SK-MEL-5 (cell line): ENCODE measurements around the gene ZNF140. TPM values are rescaled to one million over a fixed set of nuclear protein-coding genes. Genes with fewer than 3 reads are reported as not detected.

Experiments used
- DNase-seq: peaks from one replicate; pipeline ENCODE4 v3.0.0-alpha.2; 2016; ENCODE audit warnings: low read depth, low spot score
- in situ Hi-C: cut with HindIII; loops from 2 replicates; pipeline ENCODE4 v1.10.0; 2016; ENCODE audit warnings: low sequenced_read_pairs, high pct_unique_total_duplicates, low pct_unique_long_range_greater_than_20kb
- total RNA-seq: library from RNA; depleted of rRNA; stranded (reverse); fragments of >200 nt; shearing (Covaris generic); gene quantifications from 2 replicates; pipeline ENCODE4 v1.2.3, GENCODE V29; 2014; rRNA removed

Gene ZNF140
- total RNA-seq, 1 experiment from 2014 or later = 24.8 TPM

GRCh38 chr12:133120385-133121191 is 39.9 kb downstream of the ZNF140 start:
- in situ Hi-C loops = no loop called here
- no peak for DNase-seq

DNA sequence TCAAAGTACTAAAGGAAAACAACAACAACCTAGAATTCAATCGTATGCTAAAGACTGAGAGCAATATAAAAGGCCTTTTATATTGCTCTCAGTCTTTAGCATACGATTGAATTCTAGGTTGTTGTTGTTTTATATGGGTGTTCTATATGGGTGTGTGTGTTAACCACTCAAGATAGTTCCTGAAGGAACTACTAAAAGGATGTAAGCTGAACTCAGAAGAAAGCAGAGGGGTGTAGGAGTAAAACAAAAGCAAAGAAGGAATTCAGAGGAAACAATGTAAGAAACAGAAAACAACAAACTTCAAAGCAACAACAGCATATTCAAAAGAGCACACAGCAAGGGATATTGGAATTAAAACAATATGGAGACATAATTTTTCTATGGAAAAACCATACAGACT is 44.0 kb downstream of the ZNF140 start:
- in situ Hi-C loops = no loop called here
- DNase-seq = no peak

DNA sequence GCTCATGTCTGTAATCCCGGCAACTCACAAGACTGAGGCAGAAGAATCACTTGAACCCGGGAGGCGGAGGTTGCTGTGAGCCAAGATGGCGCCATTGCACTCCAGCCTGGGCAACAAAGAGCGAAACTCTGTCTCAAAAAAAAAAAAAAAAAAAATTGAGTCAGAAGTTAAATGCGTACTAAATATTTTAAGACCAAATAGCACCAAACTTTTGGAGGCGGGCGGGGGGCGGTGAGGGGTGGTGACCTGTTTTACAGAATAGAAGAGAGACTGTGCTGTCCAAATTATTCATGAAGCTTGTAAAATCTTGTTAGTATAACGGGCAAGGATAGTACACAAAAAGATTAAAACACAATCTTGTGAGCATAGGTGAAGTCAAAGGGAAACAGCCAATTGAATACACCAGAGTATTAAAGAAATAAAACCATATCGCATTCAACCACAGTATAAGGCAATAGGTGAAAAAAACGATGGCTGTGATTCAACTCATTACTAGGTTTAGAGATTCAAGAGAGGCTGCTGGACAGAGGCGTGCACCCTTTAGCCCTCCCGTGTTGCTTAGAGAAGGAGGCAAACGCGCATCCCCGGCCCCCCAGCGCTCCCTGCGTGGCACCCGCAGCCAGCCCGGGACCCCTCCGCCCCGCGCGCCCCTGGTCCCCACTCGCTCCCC is 48.8 kb downstream of the ZNF140 start:
- peak; percentile 38 for DNase-seq
- in situ Hi-C loops = no loop called here

GRCh38 chr12:133130038-133130807 is 49.5 kb downstream of the ZNF140 start, which contains the start of the genes ZNF10 and ZNF891:
Gene ZNF10, plus strand, starts transcription at chr12:133130627. Its CDS starts 13,866 bp downstream, at chr12:133144493.
Gene ZNF891, minus strand, starts transcription at chr12:133130274. Its CDS starts 8,356 bp downstream, at chr12:133121918.
- in situ Hi-C loops = no loop called here

GRCh38 chr12:133130808-133131128 is 50.0 kb downstream of the ZNF140 start:
- in situ Hi-C loops = no loop called here
- no peak for DNase-seq

More at GRCh38 chr12:133130038-133130807, 49.5 kb downstream of the ZNF140 start, which contains the start of the genes ZNF10 and ZNF891:
- peak; percentile 96 for DNase-seq

- in situ Hi-C loops = no loop called here
- no peak for DNase-seq
Measured at GRCh38 chr12:133135747-133136146, 55.0 kb downstream of the ZNF140 start.

DNA sequence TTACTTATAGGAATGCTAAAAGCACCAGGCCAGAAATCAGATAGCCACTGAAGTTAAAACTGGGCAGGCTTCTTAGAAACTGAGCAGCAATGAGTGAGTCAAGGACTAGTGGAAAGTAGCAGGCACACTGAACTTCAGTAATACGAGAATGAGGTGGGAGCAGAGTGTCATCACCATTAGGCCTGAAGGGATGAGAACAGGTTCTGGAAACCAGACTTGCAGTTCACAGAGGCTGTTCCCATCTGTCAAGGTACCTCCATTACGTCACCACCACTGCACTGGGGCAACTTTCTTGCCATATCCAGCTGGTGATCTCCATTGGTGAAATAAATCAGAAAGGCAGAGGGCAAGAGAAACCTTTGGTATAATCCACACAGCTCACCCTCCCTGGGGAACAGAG is 65.3 kb downstream of the ZNF140 start:
- in situ Hi-C loops = no loop called here
- no peak for DNase-seq

GRCh38 chr12:133156125-133156690 is 75.5 kb downstream of the ZNF140 start:
- no peak for DNase-seq
- in situ Hi-C loops = no loop called here

Other genes with a start within 250 kb of the ZNF140 start
- 24.5 and 25.8 TPM in 2 replicates for gene CHFR, start 193.3 kb upstream of the ZNF140 start, total RNA-seq
- 9.9 and 10.1 TPM in 2 replicates for gene ZNF605, start 124.6 kb upstream of the ZNF140 start, total RNA-seq
- gene ZNF26, start 94.6 kb upstream of the ZNF140 start, total RNA-seq = 9.7 and 12.9 TPM in 2 replicates
- 22.0 and 27.2 TPM in 2 replicates for gene ZNF84, start 43.4 kb upstream of the ZNF140 start, total RNA-seq
- 1.3 and 1.4 TPM in 2 replicates for gene ZNF891, start 49.4 kb downstream of the ZNF140 start, total RNA-seq
- 3.5 and 4.0 TPM in 2 replicates for gene ZNF10, start 49.7 kb downstream of the ZNF140 start, total RNA-seq
- 34.0 and 35.5 TPM in 2 replicates for gene ZNF268, start 100.6 kb downstream of the ZNF140 start, total RNA-seq
- not detected in 2 replicates for gene ANHX, start 155.0 kb downstream of the ZNF140 start, total RNA-seq